ENCODE results near the gene IL5.

DNA sequence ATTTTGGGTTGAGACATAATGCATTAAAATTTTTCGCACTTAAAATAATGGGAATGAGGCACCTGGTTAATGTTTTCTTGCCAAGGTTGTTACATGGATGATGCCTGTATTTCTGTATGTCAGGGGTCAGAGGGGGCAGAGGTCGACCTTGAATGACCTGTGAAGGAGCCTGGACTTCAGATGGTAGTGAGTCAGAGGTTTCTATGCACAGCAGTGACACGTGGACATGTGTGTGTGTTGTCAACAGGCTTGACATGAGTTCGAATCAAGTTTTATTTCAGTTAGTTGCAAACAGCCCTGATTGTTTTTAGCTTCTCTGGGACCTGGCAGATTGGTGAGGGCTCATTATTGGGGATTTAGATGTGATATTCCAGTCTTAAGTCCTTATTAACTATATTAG lies 3.6 kb downstream of the IL5 start:
- TF ChIP-seq POLR2A (IDR thresholded peaks at IDR 0.05) (no peak), CTCF (IDR thresholded peaks at IDR 0.05) (no peak)
